ENCODE data around the gene HMGN1. TPM values are rescaled to one million over a fixed set of nuclear protein-coding genes. Genes with fewer than 3 reads are reported as not detected.

The HMGN1 gene
- total RNA-seq, 2 donors from 2014 or later = 97.2 to 153 TPM

- no peaks in the 10 kb centered on the region for H3K9me3 ChIP-seq
- no peaks in the 10 kb centered on the region for H3K27me3 ChIP-seq
- TF ChIP-seq POLR2A (IDR thresholded peaks at IDR 0.05) (no peak), CTCF (IDR thresholded peaks at IDR 0.05) (no peak)
- H3K4me3 ChIP-seq = no peak overlapping the region
- 1 to 2% methylated on average over 8 to 10 of the region's 10 CpGs for WGBS, 2 donors
- ATAC-seq (no peak), DNase-seq (no peak)
- intact Hi-C loops (cut with DNase I) = no loop called here
- peaks cover 43% of the 10 kb centered on the region for H3K4me1 ChIP-seq
- peak overlapping the region in 1 of 4 donors; percentile 77 for H3K27ac ChIP-seq
- H3K36me3 ChIP-seq (replicated peaks in 1 of 2; ENCODE audit: insufficient read depth in 1 of 2, low read depth in 2 of 2) = peaks cover 0 to 10% of the 10 kb centered on the region in 2 donors
Measured at GRCh38 chr21:39388811-39389155, 39.9 kb upstream of the HMGN1 start.

GRCh38 chr21:39388038-39388810 is 39.3 kb upstream of the HMGN1 start:
- peak; percentile 80 to 94 (median 90) for TF ChIP-seq CTCF (IDR thresholded peaks at IDR 0.05)
- TF ChIP-seq POLR2A (IDR thresholded peaks at IDR 0.05) = peak in 1 of 3 donors; percentile 7
- Histone ChIP-seq H3K27me3 (no peaks in the 10 kb centered on the region), H3K27ac (peak overlapping the region; percentile 2 to 82 (median 70)), H3K36me3 (replicated peaks in 1 of 2; ENCODE audit: insufficient read depth in 1 of 2, low read depth in 2 of 2) (peaks cover 0 to 10% of the 10 kb centered on the region in 2 donors), H3K9me3 (no peaks in the 10 kb centered on the region), H3K4me3 (peak overlapping the region in 1 of 2 donors; percentile 7), H3K4me1 (peaks cover 43% of the 10 kb centered on the region)
- WGBS, 2 donors = 20 to 35% methylated on average over 14 to 35 of the region's 35 CpGs
- DNase-seq (peak; percentile 88 to 92 (median 91)), ATAC-seq (peak; percentile 57)
- intact Hi-C loops (cut with DNase I) = no loop called here

- peaks cover 0 to 8% of the 10 kb centered on the region in 2 donors for H3K36me3 ChIP-seq (replicated peaks in 1 of 2; ENCODE audit: insufficient read depth in 1 of 2, low read depth in 2 of 2)
- TF ChIP-seq POLR2A (IDR thresholded peaks at IDR 0.05) = peak in 1 of 3 donors; percentile 10
- TF ChIP-seq CTCF (IDR thresholded peaks at IDR 0.05) = no peak
- 17 to 19% methylated on average over 16 to 21 of the region's 21 CpGs for WGBS, 2 donors
- peak; percentile 49 for ATAC-seq
- no peaks in the 10 kb centered on the region for H3K9me3 ChIP-seq
- peak overlapping the region; percentile 55 to 82 (median 70) for H3K27ac ChIP-seq
- DNase-seq = peak; percentile 89 to 93 (median 90)
- H3K4me3 ChIP-seq = peak overlapping the region in 1 of 2 donors; percentile 7
- intact Hi-C loops (cut with DNase I) = no loop called here
- H3K4me1 ChIP-seq = peaks cover 43% of the 10 kb centered on the region
- no peaks in the 10 kb centered on the region for H3K27me3 ChIP-seq
Measured at GRCh38 chr21:39387461-39388037, 38.7 kb upstream of the HMGN1 start.

GRCh38 chr21:39386899-39387298 is 38.0 kb upstream of the HMGN1 start:
- no peak for TF ChIP-seq POLR2A (IDR thresholded peaks at IDR 0.05)
- TF ChIP-seq CTCF (IDR thresholded peaks at IDR 0.05) = no peak
- peak overlapping the region in 3 of 4 donors; percentile 77 to 84 (median 82) for H3K27ac ChIP-seq
- no peaks in the 10 kb centered on the region for H3K27me3 ChIP-seq
- peaks cover 0 to 5% of the 10 kb centered on the region in 2 donors for H3K36me3 ChIP-seq (replicated peaks in 1 of 2; ENCODE audit: insufficient read depth in 1 of 2, low read depth in 2 of 2)
- no peak for DNase-seq
- no peak for ATAC-seq
- no peaks in the 10 kb centered on the region for H3K9me3 ChIP-seq
- 90 to 94% methylated on average over 11 of the region's 11 CpGs for WGBS, 2 donors
- intact Hi-C loops (cut with DNase I) = no loop called here
- H3K4me3 ChIP-seq = no peak overlapping the region
- H3K4me1 ChIP-seq = peaks cover 46% of the 10 kb centered on the region

All from body of pancreas (tissue), 4 donors.